HepG2 (cell line): ENCODE data around the gene LANCL1. TPM values are rescaled to one million over a fixed set of nuclear protein-coding genes. Genes with fewer than 3 reads are reported as not detected.

Experiments used
- ARHGAP35 ChIP-seq: sonication (generic); formaldehyde crosslinking; IDR thresholded peaks from 2 replicates; pipeline ENCODE4 v1.9.0; 2022; ENCODE audit warnings: mild to moderate bottlenecking, inconsistent platforms, moderate library complexity, missing genetic modification reagents, borderline replicate concordance
- FOXO1 ChIP-seq: sonication (generic); formaldehyde crosslinking; IDR thresholded peaks from 2 replicates; pipeline ENCODE4 v1.4.0; 2020; ENCODE audit warnings: missing genetic modification reagents
- IRX3 ChIP-seq: sonication (generic); formaldehyde crosslinking; IDR thresholded peaks from 2 replicates; pipeline ENCODE4 v1.8.1; 2023; ENCODE audit warnings: mild to moderate bottlenecking, low read depth, missing genetic modification reagents, borderline replicate concordance
- MTF2 ChIP-seq: sonication (generic); formaldehyde crosslinking; IDR thresholded peaks from 2 replicates; pipeline ENCODE4 v1.5.0; 2020; ENCODE audit warnings: missing genetic modification reagents, borderline replicate concordance
- NR2F1 ChIP-seq, 2 experiments: fragments of 450-650 bp in 1 of 2; formaldehyde crosslinking in 1 of 2; IDR thresholded peaks; 2 replicates each; pipeline versions ENCODE4 v1.5.0 to v1.6.1; 2016 to 2020; ENCODE audit warnings: mild to moderate bottlenecking in 1 of 2, missing compliant biosample characterization in 1 of 2, missing genetic modification reagents in 1 of 2, moderate library complexity in 1 of 2
- RCOR2 ChIP-seq: IDR thresholded peaks from 2 replicates; pipeline ENCODE4 v1.6.1; 2016; ENCODE audit warnings: missing biosample characterization, missing genetic modification reagents
- SKIL ChIP-seq: sonication (generic); formaldehyde crosslinking; IDR thresholded peaks from 2 replicates; pipeline ENCODE4 v1.8.0; 2022; ENCODE audit warnings: missing genetic modification reagents, mild to moderate bottlenecking, moderate library complexity, borderline replicate concordance
- SMYD3 ChIP-seq: sonication (generic); formaldehyde crosslinking; IDR thresholded peaks from 2 replicates; pipeline ENCODE4 v1.8.1; 2023; ENCODE audit warnings: mild to moderate bottlenecking, missing genetic modification reagents
- TCF7 ChIP-seq: sonication (generic); IDR thresholded peaks from 2 replicates; pipeline ENCODE4 v1.6.1; 2016; ENCODE audit warnings: antibody characterized with exemption, low read depth
- THRA ChIP-seq: sonication (generic); formaldehyde crosslinking; IDR thresholded peaks from 2 replicates; pipeline ENCODE4 v1.4.0; 2020; ENCODE audit warnings: missing genetic modification reagents, borderline replicate concordance
- ZBTB10 ChIP-seq: sonication (generic); formaldehyde crosslinking; IDR thresholded peaks from 2 replicates; pipeline ENCODE4 v1.4.0; 2020; ENCODE audit warnings: missing genetic modification reagents, borderline replicate concordance
- ZFP36L1 ChIP-seq: sonication (generic); formaldehyde crosslinking; IDR thresholded peaks from 2 replicates; pipeline ENCODE4 v1.8.0; 2022; ENCODE audit warnings: mild to moderate bottlenecking, missing genetic modification reagents, moderate library complexity
- ZNF333 ChIP-seq: sonication (generic); formaldehyde crosslinking; IDR thresholded peaks from 2 replicates; pipeline ENCODE4 v1.4.0; 2020; ENCODE audit warnings: mild to moderate bottlenecking, missing genetic modification reagents, borderline replicate concordance
- ZNF335 ChIP-seq: sonication (generic); formaldehyde crosslinking; IDR thresholded peaks from 2 replicates; pipeline ENCODE4 v1.4.0; 2020; ENCODE audit warnings: missing genetic modification reagents
- ZNF512B ChIP-seq: sonication (generic); formaldehyde crosslinking; IDR thresholded peaks from 2 replicates; pipeline ENCODE4 v1.5.1; 2020; ENCODE audit warnings: missing genetic modification reagents, mild to moderate bottlenecking, borderline replicate concordance
- ZNF749 ChIP-seq: sonication (generic); formaldehyde crosslinking; IDR thresholded peaks from 2 replicates; pipeline ENCODE4 v1.8.0; 2022; ENCODE audit warnings: mild to moderate bottlenecking, missing genetic modification reagents, moderate library complexity, borderline replicate concordance
- polyA plus RNA-seq, 8 experiments: library from polyadenylated mRNA; depleted of rRNA in 3 of 8; stranded (reverse) in 7 of 8; unstranded in 1 of 8; fragments of >200 nt; fragmentation: Illumina TruSeq in 4 of 8; extraction: Trizol in 4 of 8; gene quantifications; 2 replicates each; pipeline versions ENCODE4 v1.2.1 to v1.2.3, GENCODE V29; 2011 to 2016; ENCODE audit warnings: low read depth in 4 of 8, missing spikeins in 1 of 8, mixed read lengths in 1 of 8; ENCODE audit not compliant: insufficient read depth in 1 of 8
- total RNA-seq, 5 experiments: library from RNA; depleted of rRNA; stranded (reverse); fragments of >200 nt; fragmentation: Illumina TruSeq; extraction: Trizol; gene quantifications; 2 replicates each; pipeline ENCODE4 v1.2.3, GENCODE V29; 2016; ENCODE audit warnings: low read depth in 1 of 5

LANCL1 gene
- total and polyA plus RNA-seq, 2 of the 13 experiments (the other 11 are each of a cell fraction or from before 2014, with no cell fraction given), result 53.5 to 67.7 TPM

GRCh38 chr2:210476194-210477128 lies at the start of gene LANCL1 (continued):
- peak; percentile 65; the same call in 1 of the 2 replicates for TF ChIP-seq THRA (CRISPR knock-in tag)
- peak; percentile 83 for TF ChIP-seq ARHGAP35
- no peak; the same call in 1 of the 2 replicates for TF ChIP-seq ZNF749 (CRISPR knock-in tag)
- no peak for TF ChIP-seq SKIL
- TF ChIP-seq ZNF333 (CRISPR knock-in tag), result peak; percentile 28; the same call in 1 of the 2 replicates
- TF ChIP-seq ZNF335, result no peak; the same call in 1 of the 2 replicates
- no peak for TF ChIP-seq RCOR2 (CRISPR knock-in tag)
- peak; percentile 80 to 86 for TF ChIP-seq NR2F1 (CRISPR knock-in tag; IDR thresholded peaks at IDR 0.05)
- TF ChIP-seq SMYD3 (CRISPR knock-in tag), result no peak
- no peak; the same call in 1 of the 2 replicates for TF ChIP-seq ZBTB10 (CRISPR knock-in tag)
- TF ChIP-seq TCF7, result no peak
- no peak; the same call in 1 of the 2 replicates for TF ChIP-seq ZFP36L1 (CRISPR knock-in tag)
- peak; percentile 32; the same call in 1 of the 2 replicates for TF ChIP-seq MTF2 (CRISPR knock-in tag)
- TF ChIP-seq IRX3 (CRISPR knock-in tag), result no peak
- TF ChIP-seq ZNF512B (CRISPR knock-in tag), result peak; percentile 85; the same call in 1 of the 2 replicates
- TF ChIP-seq FOXO1 (CRISPR knock-in tag), result peak; percentile 71
